ENCODE data around the gene FRMD4A. TPM values are rescaled to one million over a fixed set of nuclear protein-coding genes. Genes with fewer than 3 reads are reported as not detected.

The FRMD4A gene
- total RNA-seq, 1 experiment from 2014 or later: 7.0 TPM

GRCh38 chr10:13733071-13733470 lies 597.7 kb downstream of the FRMD4A start:
- no peak overlapping the region for H3K27ac Mint-ChIP-seq (ENCODE audit: unreplicated experiment)
- no peaks in the 10 kb centered on the region for H3K27me3 Mint-ChIP-seq (ENCODE audit: unreplicated experiment)
- DNase-seq: no peak
- TF ChIP-seq CTCF (IDR thresholded peaks at IDR 0.05; ENCODE audit: unreplicated experiment): no peak
- H3K4me3 Mint-ChIP-seq (ENCODE audit: low read depth, unreplicated experiment): no peak overlapping the region
- no peaks in the 10 kb centered on the region for H3K4me1 Mint-ChIP-seq (ENCODE audit: low read depth, unreplicated experiment)
- no peaks in the 10 kb centered on the region for H3K36me3 Mint-ChIP-seq (ENCODE audit: insufficient read depth, unreplicated experiment)
- H3K9me3 Mint-ChIP-seq (ENCODE audit: low read depth, unreplicated experiment): no peaks in the 10 kb centered on the region
- intact Hi-C loops (cut with micrococcal nuclease; ENCODE audit: unreplicated experiment): no loop called here
- BruUV-seq (replicated peaks): no TSS peak
- CTCF ChIA-PET: no interaction called here

- TF ChIP-seq CTCF (IDR thresholded peaks at IDR 0.05; ENCODE audit: unreplicated experiment): no peak
- Mint-ChIP-seq H3K4me3 (ENCODE audit: low read depth, unreplicated experiment) (no peak overlapping the region), H3K4me1 (ENCODE audit: low read depth, unreplicated experiment) (no peaks in the 10 kb centered on the region), H3K9me3 (ENCODE audit: low read depth, unreplicated experiment) (no peaks in the 10 kb centered on the region), H3K36me3 (ENCODE audit: insufficient read depth, unreplicated experiment) (no peaks in the 10 kb centered on the region), H3K27me3 (ENCODE audit: unreplicated experiment) (no peaks in the 10 kb centered on the region), H3K27ac (ENCODE audit: unreplicated experiment) (no peak overlapping the region)
- intact Hi-C loops (cut with micrococcal nuclease; ENCODE audit: unreplicated experiment): no loop called here
- DNase-seq: no peak
- CTCF ChIA-PET: no interaction called here
- no TSS peak for BruUV-seq (replicated peaks)
Observed at GRCh38 chr10:13732465-13732881, 598.3 kb downstream of the FRMD4A start.

GRCh38 chr10:13731799-13732198 lies 598.9 kb downstream of the FRMD4A start:
- CTCF ChIA-PET: no interaction called here
- no peaks in the 10 kb centered on the region for H3K27me3 Mint-ChIP-seq (ENCODE audit: unreplicated experiment)
- intact Hi-C loops (cut with micrococcal nuclease; ENCODE audit: unreplicated experiment): no loop called here
- H3K9me3 Mint-ChIP-seq (ENCODE audit: low read depth, unreplicated experiment): no peaks in the 10 kb centered on the region
- H3K4me3 Mint-ChIP-seq (ENCODE audit: low read depth, unreplicated experiment): no peak overlapping the region
- no peak for TF ChIP-seq CTCF (IDR thresholded peaks at IDR 0.05; ENCODE audit: unreplicated experiment)
- no peak overlapping the region for H3K27ac Mint-ChIP-seq (ENCODE audit: unreplicated experiment)
- no peak for DNase-seq
- H3K4me1 Mint-ChIP-seq (ENCODE audit: low read depth, unreplicated experiment): no peaks in the 10 kb centered on the region
- H3K36me3 Mint-ChIP-seq (ENCODE audit: insufficient read depth, unreplicated experiment): no peaks in the 10 kb centered on the region
- BruUV-seq (replicated peaks): no TSS peak

GRCh38 chr10:13730956-13731355 lies 599.8 kb downstream of the FRMD4A start:
- Mint-ChIP-seq H3K4me3 (ENCODE audit: low read depth, unreplicated experiment) (no peak overlapping the region), H3K27ac (ENCODE audit: unreplicated experiment) (no peak overlapping the region), H3K4me1 (ENCODE audit: low read depth, unreplicated experiment) (no peaks in the 10 kb centered on the region), H3K27me3 (ENCODE audit: unreplicated experiment) (no peaks in the 10 kb centered on the region), H3K36me3 (ENCODE audit: insufficient read depth, unreplicated experiment) (no peaks in the 10 kb centered on the region), H3K9me3 (ENCODE audit: low read depth, unreplicated experiment) (no peaks in the 10 kb centered on the region)
- TF ChIP-seq CTCF (IDR thresholded peaks at IDR 0.05; ENCODE audit: unreplicated experiment): no peak
- CTCF ChIA-PET: no interaction called here
- intact Hi-C loops (cut with micrococcal nuclease; ENCODE audit: unreplicated experiment): no loop called here
- DNase-seq: no peak
- no TSS peak for BruUV-seq (replicated peaks)

GRCh38 chr10:13730306-13730652 lies 600.4 kb downstream of the FRMD4A start:
- BruUV-seq (replicated peaks): no TSS peak
- CTCF ChIA-PET: no interaction called here
- H3K4me3 Mint-ChIP-seq (ENCODE audit: low read depth, unreplicated experiment): no peak overlapping the region

More at GRCh38 chr10:13730306-13730652, 600.4 kb downstream of the FRMD4A start:
- Mint-ChIP-seq H3K9me3 (ENCODE audit: low read depth, unreplicated experiment) (no peaks in the 10 kb centered on the region), H3K36me3 (ENCODE audit: insufficient read depth, unreplicated experiment) (no peaks in the 10 kb centered on the region), H3K4me1 (ENCODE audit: low read depth, unreplicated experiment) (no peaks in the 10 kb centered on the region), H3K27me3 (ENCODE audit: unreplicated experiment) (no peaks in the 10 kb centered on the region), H3K27ac (ENCODE audit: unreplicated experiment) (no peak overlapping the region)
- TF ChIP-seq CTCF (IDR thresholded peaks at IDR 0.05; ENCODE audit: unreplicated experiment): no peak
- intact Hi-C loops (cut with micrococcal nuclease; ENCODE audit: unreplicated experiment): no loop called here
- DNase-seq: no peak
